ENCODE data around the gene HNF1A.

- TF ChIP-seq, protein P1, sequence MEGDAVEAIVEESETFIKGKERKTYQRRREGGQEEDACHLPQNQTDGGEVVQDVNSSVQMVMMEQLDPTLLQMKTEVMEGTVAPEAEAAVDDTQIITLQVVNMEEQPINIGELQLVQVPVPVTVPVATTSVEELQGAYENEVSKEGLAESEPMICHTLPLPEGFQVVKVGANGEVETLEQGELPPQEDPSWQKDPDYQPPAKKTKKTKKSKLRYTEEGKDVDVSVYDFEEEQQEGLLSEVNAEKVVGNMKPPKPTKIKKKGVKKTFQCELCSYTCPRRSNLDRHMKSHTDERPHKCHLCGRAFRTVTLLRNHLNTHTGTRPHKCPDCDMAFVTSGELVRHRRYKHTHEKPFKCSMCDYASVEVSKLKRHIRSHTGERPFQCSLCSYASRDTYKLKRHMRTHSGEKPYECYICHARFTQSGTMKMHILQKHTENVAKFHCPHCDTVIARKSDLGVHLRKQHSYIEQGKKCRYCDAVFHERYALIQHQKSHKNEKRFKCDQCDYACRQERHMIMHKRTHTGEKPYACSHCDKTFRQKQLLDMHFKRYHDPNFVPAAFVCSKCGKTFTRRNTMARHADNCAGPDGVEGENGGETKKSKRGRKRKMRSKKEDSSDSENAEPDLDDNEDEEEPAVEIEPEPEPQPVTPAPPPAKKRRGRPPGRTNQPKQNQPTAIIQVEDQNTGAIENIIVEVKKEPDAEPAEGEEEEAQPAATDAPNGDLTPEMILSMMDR (IDR thresholded peaks at IDR 0.05; ENCODE audit: extremely low read depth in 1 of 2, insufficient read depth in 1 of 2, low read depth in 1 of 2, low read length in 2 of 2): no peak
- TF ChIP-seq JUN (IDR thresholded peaks at IDR 0.05; ENCODE audit: borderline replicate concordance, insufficient read depth, insufficient read length, low read depth): no peak
Observed at GRCh38 chr12:121034616-121035305, 56.4 kb downstream of the HNF1A start.

Data from endothelial cell of umbilical vein (primary cell).